T follicular helper cell (primary cell): ENCODE data around the gene EPB41L4B.
"Not testable (repeated sequence)": the region's sequence is repeated elsewhere in the genome, so short reads cannot be mapped to it uniquely, and the experiment has no call there.

ENCODE experiments used
- DNase-seq: peaks from one replicate; pipeline ENCODE4 v3.0.0-alpha.2; 2020; ENCODE audit warnings: low read depth

The EPB41L4B gene

DNA sequence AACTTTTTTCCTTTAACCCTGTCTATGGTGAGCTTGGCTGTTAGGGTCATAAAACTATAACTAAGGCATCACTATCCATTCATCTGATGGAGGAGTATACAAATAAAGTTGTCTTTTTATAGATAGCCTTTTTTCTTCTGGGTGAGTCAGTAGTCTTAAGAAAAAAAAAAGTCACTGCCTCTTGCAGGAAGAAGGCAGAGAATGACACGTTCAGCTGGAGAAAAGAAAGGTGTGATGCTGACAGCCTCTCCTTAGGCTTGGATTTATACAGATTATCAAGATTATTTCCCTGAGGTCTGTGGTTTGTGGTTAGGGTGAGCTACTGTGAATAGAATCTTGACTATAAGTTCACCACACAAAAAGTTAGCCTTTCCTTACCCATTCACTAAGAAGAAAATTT lies 23.0 kb downstream of the EPB41L4B start:
- no peak for DNase-seq

DNA sequence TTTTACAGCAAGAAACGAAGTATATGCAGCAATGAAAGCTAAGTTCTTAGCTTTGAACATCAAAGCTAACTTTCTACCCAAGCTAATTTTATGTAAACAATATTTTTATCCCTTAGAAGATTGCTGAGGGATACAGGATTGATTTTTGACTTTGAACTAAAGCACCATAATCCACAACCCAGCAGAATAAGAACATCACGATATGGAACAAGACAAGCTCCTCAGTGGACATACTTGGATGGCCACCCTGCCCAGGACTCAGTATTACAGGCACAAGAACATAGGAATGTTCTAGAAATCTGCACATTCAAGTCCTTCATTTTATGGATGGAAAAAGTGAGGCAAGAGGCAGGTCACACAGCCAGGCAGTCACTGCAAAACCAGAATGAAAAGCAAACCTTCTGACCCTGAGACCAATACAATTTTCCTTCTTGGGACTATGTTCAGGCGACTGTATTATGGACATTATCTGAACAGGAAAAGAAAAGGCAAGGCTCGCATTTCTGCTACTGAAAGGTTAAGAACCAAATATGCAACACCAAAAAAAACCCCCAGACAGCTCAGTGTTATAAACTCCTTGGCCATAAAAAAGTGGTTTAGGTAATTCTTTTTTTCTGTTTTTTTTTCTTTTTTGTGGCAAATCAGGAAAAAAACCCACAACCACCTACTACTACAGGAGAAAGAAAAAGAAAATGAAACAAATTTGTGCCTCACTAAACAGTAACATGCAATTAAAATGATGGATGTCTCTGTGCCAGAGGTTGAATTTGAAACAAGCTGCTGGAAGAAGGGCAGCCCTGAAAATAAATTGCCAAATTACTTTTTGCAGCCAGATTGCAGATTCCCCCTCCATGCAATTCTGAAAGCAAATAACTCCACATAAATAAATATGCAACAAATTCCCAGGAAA lies 25.4 kb downstream of the EPB41L4B start:
- DNase-seq = no peak

DNA sequence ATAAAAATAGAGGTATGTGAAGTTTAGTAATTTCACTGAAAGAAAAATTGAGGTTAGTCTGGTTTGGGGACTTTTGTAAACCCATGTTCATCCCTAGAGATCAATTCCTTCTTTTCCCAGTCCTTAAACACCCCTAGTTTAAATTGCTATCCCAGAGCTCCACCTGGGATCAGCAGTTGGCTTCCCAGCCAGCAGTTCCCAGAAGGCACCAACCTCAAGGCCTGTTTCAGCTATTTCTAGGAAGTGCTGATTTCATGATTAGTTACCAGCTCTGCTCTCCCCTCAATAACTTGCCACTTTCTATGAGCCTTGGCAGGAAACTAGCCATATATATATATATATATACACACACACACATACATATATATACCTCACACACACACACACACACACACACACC lies 30.5 kb downstream of the EPB41L4B start:
- no peak for DNase-seq

DNA sequence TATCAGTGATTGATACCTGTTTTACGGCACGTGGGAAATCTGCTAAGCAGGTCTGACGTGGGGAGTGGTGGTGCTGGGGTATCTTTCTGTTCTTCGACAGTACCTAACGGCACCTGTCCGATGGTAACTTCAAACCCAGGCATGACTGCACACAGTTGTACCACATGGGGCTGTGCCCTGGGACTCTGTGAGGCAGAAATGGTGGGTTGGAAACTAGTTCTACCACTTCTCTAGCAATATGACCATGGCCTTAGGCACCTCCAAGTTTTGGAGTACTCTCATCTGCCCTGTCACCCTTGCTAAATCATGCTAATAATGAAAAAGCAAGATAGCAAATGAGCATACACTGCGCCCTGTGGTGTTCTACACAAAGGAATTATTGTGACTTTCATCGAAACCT lies 30.9 kb downstream of the EPB41L4B start:
- no peak for DNase-seq

DNA sequence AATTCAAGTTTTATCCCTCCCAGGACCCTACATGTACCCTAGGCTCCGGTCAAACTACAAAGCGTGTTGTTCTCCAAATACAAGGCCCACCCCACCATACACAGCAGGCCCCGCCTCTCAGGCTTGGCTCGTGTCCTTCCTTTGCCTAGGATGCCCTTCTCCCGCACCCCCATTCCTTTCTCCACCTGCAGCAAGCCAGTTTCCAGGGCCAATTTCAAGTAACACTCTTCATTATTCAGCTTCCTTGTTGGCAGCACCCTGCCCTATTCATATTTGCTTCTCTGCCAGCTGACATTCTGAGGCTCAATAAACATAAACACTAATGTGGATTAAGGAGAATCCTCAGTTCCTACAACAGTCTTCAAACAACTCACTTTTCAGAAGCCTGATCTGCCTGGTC lies 31.7 kb downstream of the EPB41L4B start:
- DNase-seq = no peak

DNA sequence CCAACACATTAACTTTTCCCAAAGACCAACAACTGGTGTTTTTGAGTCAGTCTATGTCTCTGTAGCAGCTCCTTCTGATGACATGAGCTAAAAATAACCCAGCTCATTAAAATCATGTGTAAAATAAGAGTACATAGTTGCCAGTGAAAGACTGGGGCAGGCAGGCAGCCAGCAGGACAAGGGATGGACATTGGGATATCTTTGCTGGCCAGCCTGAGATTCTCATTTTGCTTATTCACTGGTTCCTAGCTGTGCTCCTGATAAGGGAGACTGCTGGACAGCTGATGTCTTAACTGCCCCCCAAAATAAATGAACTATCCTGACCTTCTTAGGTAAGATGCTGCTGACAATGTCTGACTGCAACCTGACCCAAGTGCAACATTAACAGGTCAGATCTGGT lies 33.9 kb downstream of the EPB41L4B start:
- DNase-seq = no peak

DNA sequence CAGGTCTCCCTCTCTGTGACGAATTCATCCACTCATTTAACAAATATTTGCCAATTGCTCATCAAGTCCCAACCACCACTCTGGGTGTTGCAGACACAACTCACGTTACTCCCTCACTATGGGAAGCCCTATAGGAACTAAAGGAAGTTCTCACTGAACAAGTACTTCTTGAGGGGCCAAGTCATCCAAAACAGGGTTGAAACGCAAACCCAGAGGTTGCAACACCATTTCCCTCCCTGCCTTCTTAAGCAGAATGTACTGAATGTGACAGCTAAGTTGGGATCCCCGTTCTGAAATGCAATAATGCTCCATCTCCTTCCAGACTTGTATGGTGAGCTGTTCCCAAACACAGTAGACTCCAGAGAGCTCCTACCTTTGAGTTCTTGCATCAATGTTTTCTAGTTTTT lies 34.3 kb downstream of the EPB41L4B start:
- DNase-seq = no peak

DNA sequence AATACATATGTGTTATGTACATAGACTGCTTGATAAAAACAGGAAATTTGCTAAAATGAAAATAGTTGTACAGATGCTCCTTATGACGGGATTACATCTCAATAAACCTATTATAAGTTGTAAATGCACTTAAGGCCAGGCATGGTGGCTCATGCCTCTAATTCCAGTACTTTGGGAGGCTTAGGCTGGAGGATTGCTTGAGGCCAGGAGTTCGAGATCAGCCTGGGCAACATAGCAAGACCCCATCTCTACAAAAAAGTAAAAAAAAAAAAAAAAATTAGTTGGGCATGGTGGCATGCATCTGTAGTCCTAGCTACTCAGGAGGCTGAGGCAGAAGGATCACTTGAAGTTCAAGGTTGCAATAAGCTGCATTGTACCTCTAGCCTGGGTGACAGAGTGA lies 37.2 kb downstream of the EPB41L4B start:
- DNase-seq = not testable (repeated sequence)

DNA sequence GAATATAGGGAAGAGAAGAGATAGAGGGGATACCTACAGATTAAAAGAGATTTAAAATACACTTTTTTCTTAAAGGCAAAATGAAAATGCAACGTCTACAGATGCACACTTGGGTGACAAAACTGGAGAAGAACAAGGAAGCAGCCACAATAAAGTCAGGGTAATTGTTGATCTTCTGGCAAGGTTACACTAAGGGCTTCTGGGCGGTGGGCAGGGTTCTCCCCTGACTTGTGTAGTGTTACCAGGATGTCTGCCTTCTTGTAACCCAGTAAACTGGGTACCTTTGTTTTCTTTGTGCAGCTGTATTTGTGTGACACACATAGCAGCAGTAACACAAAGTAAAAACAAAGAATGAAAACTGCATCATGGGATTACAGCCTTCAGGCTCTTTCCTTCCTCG lies 37.8 kb downstream of the EPB41L4B start:
- no peak for DNase-seq

DNA sequence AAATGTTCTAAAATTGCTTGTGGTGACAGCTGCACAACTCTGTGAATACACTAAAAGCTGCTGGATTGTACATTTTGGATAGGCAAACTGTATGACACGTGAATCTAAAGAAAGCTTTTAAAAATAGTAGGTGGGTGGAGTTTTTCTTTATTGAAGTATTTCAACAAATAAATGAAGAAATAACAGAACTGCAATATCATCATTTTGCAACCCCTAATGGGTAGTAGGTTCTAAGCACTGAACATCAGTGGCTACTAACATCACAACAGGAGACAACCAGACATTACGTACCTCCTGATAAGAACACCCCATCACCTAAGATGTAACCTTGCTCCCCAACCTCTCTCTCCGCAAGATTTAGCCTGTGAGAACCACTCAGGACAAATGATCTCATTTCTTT lies 38.6 kb downstream of the EPB41L4B start:
- no peak for DNase-seq

DNA sequence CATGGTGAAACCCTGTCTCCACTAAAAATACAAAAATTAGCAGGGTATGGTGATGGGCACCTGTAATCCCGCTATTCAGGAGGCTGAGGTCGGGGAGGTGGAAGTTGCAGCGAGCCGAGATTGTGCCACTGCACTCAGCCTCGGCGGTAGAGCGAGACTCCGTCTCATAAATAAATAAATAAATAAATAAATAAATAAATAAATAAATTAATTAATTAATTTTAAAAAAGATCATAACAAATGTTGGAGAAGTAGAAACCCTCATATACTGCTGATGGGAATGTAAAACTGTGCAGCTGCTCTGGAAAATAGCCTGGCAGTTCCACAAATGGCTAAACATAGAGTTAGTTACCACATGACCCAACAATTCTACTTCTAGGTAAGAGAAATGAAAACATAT lies 39.3 kb downstream of the EPB41L4B start:
- DNase-seq = no peak

DNA sequence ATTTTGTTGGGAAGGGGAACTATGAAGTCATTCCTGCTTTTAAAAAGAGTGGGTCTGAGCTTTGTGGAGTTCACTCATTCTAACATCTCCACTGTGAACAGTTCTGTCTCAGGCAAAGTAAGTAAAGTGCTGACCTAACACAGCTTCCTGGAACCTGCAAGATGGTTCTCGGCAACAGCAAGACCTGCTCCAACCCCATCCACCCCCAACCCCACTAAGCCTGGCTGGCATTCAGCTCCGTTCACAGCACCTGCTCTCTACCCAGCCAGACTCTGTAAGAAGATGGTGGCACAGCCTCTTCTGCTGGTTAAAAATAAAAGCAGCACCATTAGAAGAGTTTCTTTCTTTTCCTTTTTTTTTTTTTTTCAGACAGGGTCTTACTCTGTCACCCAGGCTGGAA lies 42.0 kb downstream of the EPB41L4B start:
- no peak for DNase-seq

DNA sequence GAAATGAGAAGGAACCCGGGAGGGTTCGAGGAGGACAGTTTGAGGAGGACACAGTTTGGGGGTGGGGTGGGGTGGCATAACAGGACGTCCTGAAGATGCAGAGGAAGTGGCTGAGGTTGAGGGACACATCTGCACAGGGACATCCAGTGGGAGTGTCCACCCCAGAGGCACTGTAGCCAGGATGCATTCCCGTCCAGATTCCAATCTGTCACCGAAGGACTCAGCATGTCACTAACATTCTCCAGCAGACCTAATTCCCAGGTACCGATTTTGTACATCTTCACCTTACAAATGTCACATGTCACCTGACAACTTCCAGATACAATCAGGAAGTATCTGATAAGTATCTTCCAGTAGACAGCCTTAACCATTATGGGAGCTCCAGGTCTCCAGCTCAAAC lies 42.6 kb downstream of the EPB41L4B start:
- DNase-seq = no peak

DNA sequence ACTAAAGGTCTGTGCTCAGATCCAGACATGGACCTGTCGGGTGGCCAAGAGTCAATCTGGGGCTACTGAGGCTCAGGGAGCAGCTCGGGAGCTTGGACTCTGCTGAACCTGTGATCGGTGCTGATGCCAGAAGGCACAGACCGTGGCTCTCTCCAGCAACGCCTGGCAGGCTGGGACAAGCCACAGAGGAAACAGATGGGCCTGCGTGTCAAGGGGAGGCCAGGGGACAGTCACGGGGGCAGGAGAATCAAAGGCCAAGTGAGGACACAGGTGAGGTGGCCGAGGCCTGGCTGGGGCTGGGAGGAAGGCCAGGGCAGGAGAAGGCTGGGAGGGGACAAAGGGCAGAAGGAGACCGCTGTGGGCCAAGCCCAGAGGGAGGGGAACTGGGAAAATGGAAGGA lies 43.4 kb downstream of the EPB41L4B start:
- DNase-seq = no peak

DNA sequence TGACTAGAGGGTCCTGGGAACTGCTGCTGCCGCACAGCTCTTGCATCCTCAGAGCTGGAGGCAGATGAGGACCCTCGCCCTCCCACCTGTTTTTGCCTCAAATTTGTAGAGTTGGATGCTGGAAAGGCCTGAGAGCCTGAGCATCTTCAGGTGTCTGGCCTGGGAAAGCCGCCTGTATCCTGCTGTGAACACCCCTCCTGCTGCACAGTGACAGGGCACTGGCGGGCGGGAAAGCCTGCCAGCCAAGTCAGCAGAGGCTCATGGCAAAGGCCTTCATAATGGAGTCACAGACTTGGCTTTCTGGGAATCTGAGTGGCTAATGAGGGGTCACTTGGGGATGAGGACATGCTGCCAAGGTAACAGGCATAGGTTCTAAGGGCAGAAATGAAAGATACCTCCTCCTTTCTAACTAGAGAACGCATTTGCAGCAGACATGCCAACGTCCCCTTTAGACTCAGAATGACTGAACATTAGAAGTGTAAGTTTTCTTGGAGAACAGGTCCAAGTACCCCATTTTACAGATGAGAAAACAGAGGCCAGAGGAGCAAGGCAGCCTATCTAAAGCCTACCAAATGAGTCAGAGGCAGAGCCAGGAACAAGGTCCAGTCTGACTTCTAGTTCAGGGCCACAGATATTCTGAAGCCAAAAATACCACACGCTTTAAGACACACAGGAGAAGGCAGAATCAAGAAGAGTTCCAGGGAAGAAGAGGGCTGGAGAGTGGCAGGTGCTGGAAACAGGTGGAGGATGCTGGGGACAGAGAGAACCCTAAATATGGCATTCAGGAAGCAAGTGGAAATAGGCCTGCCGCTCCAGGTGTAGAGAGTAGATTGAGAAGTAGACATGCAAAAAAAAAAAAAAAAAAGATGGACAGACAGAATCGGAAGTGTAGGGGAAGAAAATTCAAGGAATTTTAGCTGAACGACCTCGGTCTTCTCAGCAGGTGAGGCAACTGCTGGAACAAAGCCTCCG lies 44.1 kb downstream of the EPB41L4B start:
- no peak for DNase-seq

DNA sequence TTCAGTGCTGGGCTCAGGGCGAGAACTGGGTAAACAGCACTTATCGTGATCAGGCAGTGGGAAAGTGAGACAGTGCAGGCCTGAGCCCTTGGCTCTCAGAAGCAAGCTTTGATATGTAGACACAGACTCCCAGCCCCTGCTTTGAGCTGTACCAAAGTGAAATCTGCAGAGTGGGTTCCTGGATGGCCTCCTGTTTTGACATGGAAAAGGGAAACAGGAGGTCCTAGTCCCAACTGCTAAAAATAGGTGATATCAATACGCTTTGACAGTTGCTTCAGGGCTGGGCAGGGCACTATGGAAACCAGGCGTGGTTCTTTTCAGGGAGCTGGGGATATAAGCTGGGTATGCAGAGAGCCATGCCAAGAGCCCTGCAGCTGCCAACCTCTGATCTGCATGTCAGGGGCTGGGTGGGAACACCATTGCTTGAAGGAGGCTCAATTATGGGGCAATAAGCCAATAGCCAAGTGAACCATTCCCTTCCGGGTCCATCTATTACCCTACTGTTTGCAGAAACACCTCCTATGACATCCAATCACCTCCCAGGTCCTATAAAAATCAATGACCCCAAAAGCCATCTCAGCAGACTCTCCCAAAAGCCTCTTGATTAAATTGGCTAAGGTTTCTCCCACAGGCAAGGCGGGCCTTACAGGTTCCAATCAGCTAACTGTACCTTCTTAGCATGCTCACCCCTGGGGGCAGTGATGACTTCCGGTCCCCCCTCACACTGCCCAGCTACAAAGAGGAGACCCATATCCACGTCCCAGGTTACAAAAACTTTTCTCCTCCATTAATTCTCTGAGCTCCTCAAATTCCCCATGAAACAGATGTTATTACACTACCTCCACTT lies 45.8 kb downstream of the EPB41L4B start:
- DNase-seq = no peak

DNA sequence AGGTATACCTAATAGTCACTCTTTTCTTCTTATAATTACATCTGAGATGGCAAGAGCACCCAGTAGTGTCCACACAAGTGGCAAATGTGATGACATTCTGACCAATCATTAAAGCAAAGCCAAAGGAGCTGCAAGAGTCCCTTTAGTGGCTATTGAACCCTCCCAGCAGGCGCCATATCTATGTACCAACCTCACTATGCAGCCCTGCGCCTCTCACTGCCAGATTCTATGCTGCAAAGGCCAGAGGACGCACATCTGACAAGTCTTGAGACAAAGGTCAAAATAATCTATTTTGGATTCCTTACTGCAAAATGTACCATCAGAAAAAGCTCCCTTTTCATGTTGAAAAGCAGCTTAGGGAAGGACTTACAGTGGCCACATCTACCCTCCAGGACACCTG lies 47.0 kb downstream of the EPB41L4B start:
- DNase-seq = no peak

DNA sequence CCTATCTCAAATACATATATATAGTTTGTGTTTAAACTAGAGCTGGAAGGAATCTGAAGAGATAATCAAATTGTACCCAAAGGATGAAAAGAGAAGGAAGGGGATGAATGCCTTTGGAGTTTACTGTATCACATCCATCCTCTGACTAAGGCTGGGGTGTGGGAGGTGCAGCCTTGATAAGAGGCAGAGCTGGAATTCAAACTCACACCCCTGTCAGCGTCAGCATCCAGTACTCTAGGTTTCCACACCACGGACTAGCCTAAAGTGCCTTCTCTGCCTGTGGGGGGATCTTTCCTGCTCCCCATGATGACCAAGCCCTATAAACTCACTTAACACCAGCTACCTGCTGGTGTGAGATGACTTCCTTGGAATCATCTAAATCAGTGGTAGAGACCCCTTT lies 48.1 kb downstream of the EPB41L4B start:
- DNase-seq = no peak

DNA sequence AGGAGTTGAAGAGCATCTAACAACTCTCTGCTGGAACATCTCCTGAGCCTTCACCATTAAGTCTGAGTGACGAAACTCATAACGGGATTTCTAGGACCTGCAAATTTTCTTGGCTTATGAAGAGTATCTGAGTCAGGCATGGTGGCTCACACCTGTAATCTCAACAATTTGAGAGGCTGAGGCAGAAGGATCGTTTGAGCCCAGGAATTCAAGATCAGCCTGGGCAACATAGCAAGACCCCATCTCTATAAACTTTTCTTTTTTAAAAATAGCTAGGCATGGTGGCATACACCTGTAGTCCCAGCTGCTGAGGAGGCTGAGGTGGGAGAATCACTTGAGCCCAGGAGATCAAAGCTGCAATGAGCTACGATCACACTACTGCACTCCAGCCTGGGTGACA lies 48.8 kb downstream of the EPB41L4B start:
- no peak for DNase-seq

DNA sequence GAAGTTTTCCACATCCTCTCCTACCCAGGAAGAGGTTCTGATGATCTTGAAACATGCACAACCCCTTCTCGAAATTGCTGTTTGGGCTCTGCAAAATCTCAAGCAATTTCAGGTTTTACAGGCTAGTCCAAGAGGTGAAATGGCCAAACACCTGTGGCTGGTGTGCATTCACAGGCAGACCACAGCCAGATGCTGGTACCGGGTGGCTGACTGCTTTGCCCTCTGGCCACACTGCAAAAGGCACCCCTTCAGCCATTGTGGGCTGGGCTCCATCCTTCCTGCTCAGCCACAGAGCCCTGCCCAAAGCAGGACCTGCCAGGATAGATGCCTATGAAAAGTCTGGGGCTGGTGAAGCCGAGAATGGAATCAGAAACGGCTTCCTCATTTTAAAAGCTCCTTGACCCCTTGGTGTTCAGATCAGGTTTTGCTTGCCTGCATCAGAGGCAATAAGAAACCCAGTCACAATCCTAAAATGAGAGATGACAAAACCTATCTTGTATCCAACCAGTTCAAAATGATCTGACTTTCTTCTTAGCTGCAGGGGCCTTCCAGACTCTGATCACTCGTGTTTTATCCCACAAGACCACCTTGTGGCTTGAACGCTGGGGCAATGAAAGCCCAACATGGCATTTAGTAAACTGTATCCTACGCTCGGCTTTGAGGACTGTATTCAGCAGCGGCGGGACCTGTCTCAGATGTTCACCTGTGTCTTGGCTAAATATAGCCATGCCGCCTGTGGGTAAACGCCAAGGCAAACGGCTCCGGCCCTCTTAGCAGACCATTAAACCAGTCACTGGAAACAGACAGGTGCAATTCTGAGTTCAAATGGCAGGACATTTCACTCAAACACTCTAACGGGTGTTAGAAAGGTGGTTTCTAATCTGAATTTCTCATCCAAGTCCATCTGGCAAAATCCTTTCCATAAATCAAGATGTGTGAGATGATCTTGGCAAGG lies 49.6 kb downstream of the EPB41L4B start:
- DNase-seq = no peak

DNA sequence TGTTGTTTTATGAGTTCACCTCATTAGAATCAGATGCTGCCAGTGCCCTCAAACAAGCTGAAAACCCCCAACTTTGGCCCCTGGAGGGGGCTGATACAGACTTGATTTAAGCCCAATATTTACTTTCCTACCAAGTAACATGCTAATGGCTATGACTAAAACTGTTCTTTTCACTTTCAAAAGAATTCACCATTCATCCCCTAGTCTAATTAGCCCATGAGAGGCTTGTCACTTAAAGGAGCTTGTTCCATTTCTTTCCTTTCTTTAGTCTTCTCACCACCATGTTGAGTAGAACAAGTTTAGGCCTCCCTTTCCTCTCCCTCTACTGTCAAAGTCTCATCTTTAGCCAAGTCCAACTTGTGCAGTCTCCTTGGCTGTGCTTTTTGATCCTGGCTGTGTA lies 50.4 kb downstream of the EPB41L4B start:
- no peak for DNase-seq
